ENCODE results near the gene APOM. TPM values are rescaled to one million over a fixed set of nuclear protein-coding genes. Genes with fewer than 3 reads are reported as not detected.

APOM gene
- total RNA-seq, 4 donors from 2014 or later, result 2.2 to 5.5 TPM; not detected in 2

DNA sequence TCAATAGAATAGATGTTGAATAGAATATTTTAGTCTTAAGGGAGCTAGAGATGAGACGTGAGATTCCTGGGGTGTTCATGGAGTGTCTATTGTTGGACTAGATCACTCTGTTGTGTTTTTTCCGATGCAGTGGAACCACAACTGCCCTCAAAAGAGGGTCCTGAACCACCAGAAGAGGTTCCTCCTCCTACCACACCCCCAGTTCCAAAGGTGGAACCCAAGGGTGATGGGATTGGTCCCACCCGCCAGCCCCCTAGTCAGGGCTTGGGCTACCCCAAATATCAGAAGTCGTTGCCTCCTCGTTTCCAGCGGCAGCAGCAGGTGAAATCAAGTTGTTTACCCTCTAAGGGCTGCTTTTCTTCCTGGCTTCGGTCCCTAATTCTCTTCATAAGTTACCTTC lies 26.7 kb upstream of the APOM start:
- intact Hi-C loops (cut with DNase I; ENCODE audit: low total_unique reads), result no loop called here
- no peak for DNase-seq
- Histone ChIP-seq H3K36me3 (peaks cover 0 to 84% (median 45%) of the 10 kb centered on the region in 4 donors), H3K4me1 (no peaks in the 10 kb centered on the region), H3K27me3 (no peaks in the 10 kb centered on the region), H3K27ac (no peak overlapping the region), H3K9me3 (no peaks in the 10 kb centered on the region), H3K4me3 (no peak overlapping the region)
- no peak for TF ChIP-seq EP300 (IDR thresholded peaks at IDR 0.05; ENCODE audit: low read depth)
- TF ChIP-seq POLR2A (IDR thresholded peaks at IDR 0.05), result no peak
- TF ChIP-seq, protein P1, sequence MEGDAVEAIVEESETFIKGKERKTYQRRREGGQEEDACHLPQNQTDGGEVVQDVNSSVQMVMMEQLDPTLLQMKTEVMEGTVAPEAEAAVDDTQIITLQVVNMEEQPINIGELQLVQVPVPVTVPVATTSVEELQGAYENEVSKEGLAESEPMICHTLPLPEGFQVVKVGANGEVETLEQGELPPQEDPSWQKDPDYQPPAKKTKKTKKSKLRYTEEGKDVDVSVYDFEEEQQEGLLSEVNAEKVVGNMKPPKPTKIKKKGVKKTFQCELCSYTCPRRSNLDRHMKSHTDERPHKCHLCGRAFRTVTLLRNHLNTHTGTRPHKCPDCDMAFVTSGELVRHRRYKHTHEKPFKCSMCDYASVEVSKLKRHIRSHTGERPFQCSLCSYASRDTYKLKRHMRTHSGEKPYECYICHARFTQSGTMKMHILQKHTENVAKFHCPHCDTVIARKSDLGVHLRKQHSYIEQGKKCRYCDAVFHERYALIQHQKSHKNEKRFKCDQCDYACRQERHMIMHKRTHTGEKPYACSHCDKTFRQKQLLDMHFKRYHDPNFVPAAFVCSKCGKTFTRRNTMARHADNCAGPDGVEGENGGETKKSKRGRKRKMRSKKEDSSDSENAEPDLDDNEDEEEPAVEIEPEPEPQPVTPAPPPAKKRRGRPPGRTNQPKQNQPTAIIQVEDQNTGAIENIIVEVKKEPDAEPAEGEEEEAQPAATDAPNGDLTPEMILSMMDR (IDR thresholded peaks at IDR 0.05), result no peak
- no peak for TF ChIP-seq POLR2AphosphoS5 (IDR thresholded peaks at IDR 0.05)
- WGBS, 2 donors (ENCODE audit: low coverage in 1 of 2), result 87 to 100% methylated on average over 1 to 7 of the region's 7 CpGs
- in situ Hi-C loops (cut with MboI; ENCODE audit: low pct_ligation_motif_present in 1 of 4, low pct_unique_long_range_greater_than_20kb in 1 of 4, low sequenced_read_pairs in 3 of 4), result no loop called here

DNA sequence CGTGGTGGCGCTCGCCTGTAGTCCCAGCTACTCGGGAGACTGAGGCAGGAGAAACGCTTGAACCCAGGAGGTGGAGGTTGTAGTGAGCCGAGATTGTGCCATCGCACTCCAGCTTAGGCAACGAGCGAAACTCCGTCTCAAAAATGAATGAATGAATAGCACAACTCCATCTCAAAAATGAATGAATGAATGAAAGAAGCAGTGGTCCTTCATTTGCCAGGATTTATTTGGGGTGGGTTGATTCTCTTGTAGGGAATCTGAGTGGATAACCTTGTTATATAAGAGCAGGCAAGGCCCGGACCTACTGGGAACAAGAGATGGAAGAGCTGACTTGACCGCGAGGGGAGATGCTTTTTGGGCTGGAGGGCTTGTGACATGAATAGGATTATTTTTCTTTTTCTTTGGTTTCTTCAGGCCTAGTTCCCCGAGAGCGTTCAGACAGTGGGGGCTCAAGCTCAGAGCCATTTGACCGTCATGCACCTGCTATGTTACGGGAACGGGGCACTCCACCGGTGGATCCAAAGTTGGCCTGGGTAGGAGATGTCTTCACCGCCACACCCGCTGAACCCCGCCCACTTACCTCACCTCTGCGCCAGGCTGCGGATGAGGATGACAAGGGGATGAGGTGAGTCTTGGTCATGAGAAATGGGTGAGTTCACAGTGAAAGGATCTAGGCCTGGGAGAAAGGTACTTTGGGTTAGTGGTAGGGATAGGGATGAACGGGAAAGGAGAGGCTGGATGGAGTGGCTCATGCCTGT lies 25.3 kb upstream of the APOM start:
- 90 to 94% methylated on average over 14 to 25 of the region's 25 CpGs for WGBS, 2 donors (ENCODE audit: low coverage in 1 of 2)
- Histone ChIP-seq H3K9me3 (no peaks in the 10 kb centered on the region), H3K27ac (no peak overlapping the region), H3K36me3 (peaks cover 0 to 86% (median 45%) of the 10 kb centered on the region in 4 donors), H3K4me1 (no peaks in the 10 kb centered on the region), H3K4me3 (no peak overlapping the region), H3K27me3 (no peaks in the 10 kb centered on the region)
- TF ChIP-seq POLR2AphosphoS5 (IDR thresholded peaks at IDR 0.05) (no peak), EP300 (IDR thresholded peaks at IDR 0.05; ENCODE audit: low read depth) (no peak), POLR2A (IDR thresholded peaks at IDR 0.05) (no peak)
- TF ChIP-seq, protein P1 (IDR thresholded peaks at IDR 0.05), result no peak
- DNase-seq, result no peak
- in situ Hi-C loops (cut with MboI; ENCODE audit: low pct_ligation_motif_present in 1 of 4, low pct_unique_long_range_greater_than_20kb in 1 of 4, low sequenced_read_pairs in 3 of 4) (no loop called here), intact Hi-C loops (cut with DNase I; ENCODE audit: low total_unique reads) (no loop called here)

DNA sequence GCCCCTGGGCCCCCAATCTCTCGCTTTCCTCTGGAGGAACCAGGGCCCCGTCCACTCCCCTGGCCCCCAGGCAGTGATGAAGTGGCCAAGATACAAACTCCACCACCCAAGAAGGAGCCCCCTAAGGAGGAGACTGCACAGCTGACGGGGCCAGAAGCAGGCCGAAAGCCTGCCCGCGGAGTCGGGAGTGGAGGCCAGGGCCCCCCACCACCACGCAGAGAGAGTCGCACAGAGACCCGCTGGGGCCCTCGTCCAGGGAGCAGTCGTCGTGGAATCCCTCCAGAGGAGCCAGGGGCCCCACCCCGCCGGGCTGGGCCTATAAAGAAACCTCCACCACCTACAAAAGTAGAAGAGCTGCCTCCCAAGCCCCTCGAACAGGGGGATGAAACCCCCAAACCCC lies 24.5 kb upstream of the APOM start:
- DNase-seq, result no peak
- WGBS, 2 donors (ENCODE audit: low coverage in 1 of 2), result 91% methylated on average over 16 of the region's 16 CpGs; no CpG with 5 or more reads in 1 of the 2 donors
- intact Hi-C loops (cut with DNase I; ENCODE audit: low total_unique reads) (no loop called here), in situ Hi-C loops (cut with MboI; ENCODE audit: low pct_ligation_motif_present in 1 of 4, low pct_unique_long_range_greater_than_20kb in 1 of 4, low sequenced_read_pairs in 3 of 4) (no loop called here)
- Histone ChIP-seq H3K27me3 (no peaks in the 10 kb centered on the region), H3K4me1 (no peaks in the 10 kb centered on the region), H3K36me3 (peaks cover 0 to 86% (median 45%) of the 10 kb centered on the region in 4 donors), H3K4me3 (no peak overlapping the region), H3K9me3 (no peaks in the 10 kb centered on the region), H3K27ac (no peak overlapping the region)
- no peak for TF ChIP-seq POLR2A (IDR thresholded peaks at IDR 0.05)
- no peak for TF ChIP-seq EP300 (IDR thresholded peaks at IDR 0.05; ENCODE audit: low read depth)

DNA sequence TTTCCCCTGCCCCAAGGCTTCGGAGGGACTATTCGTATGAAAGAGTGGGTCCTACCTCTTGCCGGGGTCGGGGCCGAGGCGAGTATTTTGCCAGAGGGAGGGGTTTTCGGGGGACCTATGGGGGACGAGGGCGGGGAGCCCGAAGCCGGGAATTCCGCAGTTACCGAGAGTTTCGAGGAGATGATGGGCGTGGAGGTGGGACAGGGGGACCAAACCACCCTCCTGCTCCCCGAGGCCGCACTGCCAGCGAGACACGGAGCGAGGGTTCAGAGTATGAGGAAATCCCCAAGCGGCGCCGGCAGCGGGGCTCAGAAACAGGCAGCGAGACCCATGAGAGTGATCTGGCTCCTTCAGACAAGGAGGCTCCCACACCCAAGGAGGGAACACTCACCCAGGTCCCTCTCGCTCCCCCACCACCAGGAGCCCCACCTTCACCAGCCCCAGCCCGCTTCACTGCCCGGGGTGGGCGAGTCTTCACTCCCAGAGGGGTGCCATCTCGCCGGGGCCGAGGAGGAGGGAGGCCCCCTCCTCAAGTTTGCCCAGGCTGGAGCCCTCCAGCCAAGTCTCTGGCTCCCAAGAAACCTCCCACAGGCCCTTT lies 23.9 kb upstream of the APOM start:
- 92% methylated on average over 32 of the region's 32 CpGs; no CpG with 5 or more reads in 1 of the 2 donors for WGBS, 2 donors (ENCODE audit: low coverage in 1 of 2)
- intact Hi-C loops (cut with DNase I; ENCODE audit: low total_unique reads), result no loop called here
- TF ChIP-seq EP300 (IDR thresholded peaks at IDR 0.05; ENCODE audit: low read depth) (no peak), POLR2AphosphoS5 (IDR thresholded peaks at IDR 0.05) (peak in 1 of 3 donors; percentile 41)

DNA sequence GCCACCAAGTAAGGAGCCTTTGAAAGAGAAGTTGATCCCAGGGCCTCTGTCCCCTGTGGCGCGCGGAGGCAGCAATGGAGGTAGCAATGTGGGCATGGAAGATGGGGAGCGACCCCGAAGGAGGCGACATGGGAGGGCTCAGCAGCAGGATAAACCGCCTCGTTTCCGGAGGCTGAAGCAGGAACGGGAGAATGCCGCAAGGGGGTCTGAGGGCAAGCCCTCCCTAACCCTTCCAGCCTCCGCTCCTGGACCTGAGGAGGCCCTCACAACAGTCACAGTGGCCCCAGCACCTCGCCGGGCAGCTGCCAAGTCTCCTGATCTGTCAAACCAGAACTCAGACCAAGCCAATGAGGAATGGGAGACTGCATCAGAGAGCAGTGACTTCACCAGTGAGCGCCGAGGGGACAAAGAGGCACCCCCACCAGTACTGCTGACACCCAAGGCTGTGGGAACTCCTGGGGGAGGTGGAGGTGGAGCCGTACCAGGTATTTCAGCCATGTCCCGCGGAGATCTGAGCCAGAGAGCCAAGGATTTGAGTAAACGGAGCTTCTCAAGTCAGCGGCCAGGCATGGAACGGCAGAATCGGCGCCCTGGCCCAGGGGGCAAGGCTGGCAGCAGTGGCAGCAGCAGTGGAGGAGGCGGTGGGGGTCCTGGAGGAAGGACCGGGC lies 23.3 kb upstream of the APOM start:
- intact Hi-C loops (cut with DNase I; ENCODE audit: low total_unique reads), result no loop called here
- Histone ChIP-seq H3K4me3 (no peak overlapping the region), H3K36me3 (peaks cover 0 to 84% (median 45%) of the 10 kb centered on the region in 4 donors), H3K9me3 (no peaks in the 10 kb centered on the region), H3K27ac (no peak overlapping the region), H3K4me1 (no peaks in the 10 kb centered on the region), H3K27me3 (no peaks in the 10 kb centered on the region)
- DNase-seq, result no peak
- WGBS, 2 donors (ENCODE audit: low coverage in 1 of 2), result 91% methylated on average over 26 of the region's 26 CpGs; no CpG with 5 or more reads in 1 of the 2 donors
- peak in 1 of 3 donors; percentile 3 for TF ChIP-seq POLR2AphosphoS5 (IDR thresholded peaks at IDR 0.05)
- TF ChIP-seq POLR2A (IDR thresholded peaks at IDR 0.05), result no peak
- in situ Hi-C loops (cut with MboI; ENCODE audit: low pct_ligation_motif_present in 1 of 4, low pct_unique_long_range_greater_than_20kb in 1 of 4, low sequenced_read_pairs in 3 of 4), result no loop called here

More for the DNA sequence above, 23.9 kb upstream of the APOM start:
- DNase-seq, result no peak
- H3K9me3 ChIP-seq, result no peaks in the 10 kb centered on the region
- H3K27me3 ChIP-seq, result no peaks in the 10 kb centered on the region
- no peak overlapping the region for H3K4me3 ChIP-seq
- no peaks in the 10 kb centered on the region for H3K4me1 ChIP-seq
- peaks cover 0 to 86% (median 45%) of the 10 kb centered on the region in 4 donors for H3K36me3 ChIP-seq
- in situ Hi-C loops (cut with MboI; ENCODE audit: low pct_ligation_motif_present in 1 of 4, low pct_unique_long_range_greater_than_20kb in 1 of 4, low sequenced_read_pairs in 3 of 4), result no loop called here
- H3K27ac ChIP-seq, result no peak overlapping the region

Measured in transverse colon (tissue), 4 donors.